Uterus (tissue), 4 donors: ENCODE measurements around the gene GPR42. TPM values are rescaled to one million over a fixed set of nuclear protein-coding genes. Genes with fewer than 3 reads are reported as not detected.

Source experiments
- DNase-seq, 2 donors: peaks; one replicate each; pipeline ENCODE4 v3.0.0-alpha.2; 2019 to 2020
- H3K27ac ChIP-seq, 2 donors: fragments of 200-600 bp; sonication (generic); 1 replicate in 1 of 2; 2 replicates in 1 of 2; pipeline ENCODE4 v1.5.1; 2016 to 2018
- H3K27me3 ChIP-seq, 2 donors: fragments of 200-600 bp; sonication (generic); one replicate each; pipeline ENCODE4 v1.5.1; 2018 to 2019; ENCODE audit warnings: control low read depth in 1 of 2
- H3K36me3 ChIP-seq, 2 donors: fragments of 200-600 bp; sonication (generic); one replicate each; pipeline ENCODE4 v1.5.1; 2019; ENCODE audit warnings: control low read depth in 1 of 2
- H3K4me1 ChIP-seq, 2 donors: fragments of 200-600 bp; sonication (generic); one replicate each; pipeline ENCODE4 v1.5.1; 2018 to 2019; ENCODE audit warnings: control low read depth in 1 of 2
- H3K4me3 ChIP-seq, 2 donors: fragments of 200-600 bp; sonication (generic); 1 replicate in 1 of 2; 2 replicates in 1 of 2; pipeline ENCODE4 v1.5.1; 2018 to 2019; ENCODE audit warnings: mild to moderate bottlenecking in 1 of 2
- H3K9me3 ChIP-seq, 2 donors: fragments of 200-600 bp; sonication (generic); one replicate each; pipeline ENCODE4 v1.5.1; 2019; ENCODE audit warnings: control low read depth in 1 of 2
- CTCF ChIP-seq, 4 experiments: fragments of 200-600 bp in 2 of 4; fragments of 450-650 bp in 2 of 4; sonication (generic) in 2 of 4; IDR thresholded peaks; one replicate each; pipeline ENCODE4 v1.5.1; 2016 to 2019; ENCODE audit warnings: antibody characterized with exemption in 4 of 4, mild to moderate bottlenecking in 2 of 4, moderate library complexity in 1 of 4
- POLR2A ChIP-seq, 2 donors: fragments of 450-650 bp; IDR thresholded peaks; one replicate each; pipeline ENCODE4 v1.6.1; 2016; ENCODE audit warnings: antibody characterized with exemption in 2 of 2, mild to moderate bottlenecking in 1 of 2, moderate library complexity in 1 of 2
- intact Hi-C: fragments of 100-400 bp; cut with DNase I; formaldehyde crosslinking; loops from one replicate; pipeline ENCODE4 v1.15.1; 2023; ENCODE audit warnings: low total_unique reads
- total RNA-seq, 4 donors: library from RNA; depleted of rRNA in 3 of 4; stranded (reverse); fragments of >200 nt in 3 of 4; gene quantifications; one replicate each; pipeline versions ENCODE4 v1.1.0 to v1.2.4, GENCODE V29; 2014 to 2023
- donor health status: DM: yes; HTN: yes; CAD: no.

Gene GPR42
- total RNA-seq, 4 donors from 2014 or later, result not detected

GRCh38 chr19:35381926-35382325 is 11.1 kb downstream of the GPR42 start:
- H3K4me1 ChIP-seq, result no peaks in the 10 kb centered on the region
- no peaks in the 10 kb centered on the region for H3K36me3 ChIP-seq
- DNase-seq, result no peak
- TF ChIP-seq CTCF (IDR thresholded peaks at IDR 0.05), result no peak
- TF ChIP-seq POLR2A (IDR thresholded peaks at IDR 0.05), result no peak
- no peaks in the 10 kb centered on the region for H3K27me3 ChIP-seq
- H3K27ac ChIP-seq, result no peak overlapping the region
- no peaks in the 10 kb centered on the region for H3K9me3 ChIP-seq
- H3K4me3 ChIP-seq, result no peak overlapping the region
- intact Hi-C loops, result no loop called here

- no peaks in the 10 kb centered on the region for H3K27me3 ChIP-seq
- no peaks in the 10 kb centered on the region for H3K4me1 ChIP-seq
- no peak for DNase-seq
- no peak overlapping the region for H3K4me3 ChIP-seq
- no peaks in the 10 kb centered on the region for H3K36me3 ChIP-seq
- TF ChIP-seq POLR2A (IDR thresholded peaks at IDR 0.05) (no peak), CTCF (IDR thresholded peaks at IDR 0.05) (no peak)
- H3K27ac ChIP-seq, result no peak overlapping the region
- intact Hi-C loops, result no loop called here
- H3K9me3 ChIP-seq, result no peaks in the 10 kb centered on the region
Measured at GRCh38 chr19:35383536-35383935, 12.7 kb downstream of the GPR42 start.

- TF ChIP-seq CTCF (IDR thresholded peaks at IDR 0.05) (no peak), POLR2A (IDR thresholded peaks at IDR 0.05) (no peak)
- H3K27ac ChIP-seq, result no peak overlapping the region
- intact Hi-C loops, result no loop called here
- no peak overlapping the region for H3K4me3 ChIP-seq
- H3K9me3 ChIP-seq, result no peaks in the 10 kb centered on the region
- no peak for DNase-seq
- H3K4me1 ChIP-seq, result no peaks in the 10 kb centered on the region
- H3K36me3 ChIP-seq, result no peaks in the 10 kb centered on the region
- H3K27me3 ChIP-seq, result no peaks in the 10 kb centered on the region
Measured at GRCh38 chr19:35388277-35389054, 17.6 kb downstream of the GPR42 start.

GRCh38 chr19:35389192-35389861 is 18.5 kb downstream of the GPR42 start:
- TF ChIP-seq CTCF (IDR thresholded peaks at IDR 0.05) (no peak), POLR2A (IDR thresholded peaks at IDR 0.05) (no peak)
- H3K9me3 ChIP-seq, result no peaks in the 10 kb centered on the region
- H3K36me3 ChIP-seq, result no peaks in the 10 kb centered on the region
- no peak overlapping the region for H3K27ac ChIP-seq
- no peaks in the 10 kb centered on the region for H3K4me1 ChIP-seq
- DNase-seq, result no peak
- no peak overlapping the region for H3K4me3 ChIP-seq
- intact Hi-C loops, result no loop called here
- no peaks in the 10 kb centered on the region for H3K27me3 ChIP-seq
